Middle frontal gyrus (tissue), 1 donor: Measurements from ENCODE around the gene TPTE2.
"Not testable (repeated sequence)": the region's sequence is repeated elsewhere in the genome, so short reads cannot be mapped to it uniquely, and the experiment has no call there.

ENCODE experiments used
- DNase-seq: peaks from one replicate; pipeline ENCODE4 v3.0.0-alpha.2; 2015; ENCODE audit warnings: low spot score; ENCODE audit errors: extremely low spot score

TPTE2 gene

DNA sequence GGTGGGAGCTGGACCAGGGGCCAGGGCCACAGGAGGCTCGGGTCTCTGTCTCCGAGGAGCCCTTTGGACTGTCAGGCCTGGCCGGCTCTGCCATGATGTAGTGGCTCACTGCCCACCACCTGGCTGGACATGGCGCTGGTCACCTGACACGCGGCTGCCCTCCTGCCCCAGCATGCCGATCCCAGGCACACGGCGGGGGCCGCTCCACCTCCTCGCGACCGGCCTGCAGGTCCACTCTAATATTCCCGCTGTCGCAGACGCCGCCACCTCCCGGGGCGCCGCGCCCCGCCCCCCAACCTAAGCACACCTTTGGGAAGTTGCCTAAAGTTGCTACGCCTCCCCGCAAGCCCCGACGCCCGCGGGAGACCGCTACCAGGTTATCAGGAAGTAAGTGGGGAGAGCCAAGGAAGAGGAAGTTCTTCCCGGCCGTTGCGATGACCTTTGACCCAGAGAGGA is at the start of gene TPTE2:
Gene TPTE2, minus strand, starts transcription at position 406 of the 456 bp plus-strand sequence. CDS start 58,298 bp downstream, outside the sequence.
- not testable (repeated sequence) for DNase-seq

DNA sequence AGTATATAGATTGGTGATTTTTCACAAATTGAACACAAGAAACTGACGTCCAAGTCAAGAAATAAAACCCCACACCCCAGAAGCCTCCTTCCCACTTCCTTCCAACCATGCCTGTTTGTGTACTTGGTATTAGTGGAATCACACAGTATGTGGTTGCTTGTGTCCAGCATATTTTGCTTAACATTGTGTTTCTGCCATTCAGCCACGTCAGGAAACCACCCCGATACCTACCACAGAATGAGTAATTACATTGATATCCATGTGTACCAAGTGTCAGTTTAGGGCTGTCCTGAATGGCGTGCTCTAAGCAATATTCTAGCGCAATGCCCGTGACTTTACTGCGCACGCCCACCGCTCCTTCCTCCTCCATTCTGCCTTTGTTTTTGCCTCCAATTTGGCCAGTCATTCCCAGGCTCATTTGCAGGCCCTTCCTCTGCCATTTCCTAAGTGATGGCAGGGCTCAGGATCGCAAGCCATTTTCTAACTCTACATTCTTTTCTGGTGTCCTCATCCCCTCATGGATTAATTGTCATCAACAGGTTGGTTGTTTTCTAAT is 46.3 kb upstream of the TPTE2 start:
- DNase-seq: no peak

DNA sequence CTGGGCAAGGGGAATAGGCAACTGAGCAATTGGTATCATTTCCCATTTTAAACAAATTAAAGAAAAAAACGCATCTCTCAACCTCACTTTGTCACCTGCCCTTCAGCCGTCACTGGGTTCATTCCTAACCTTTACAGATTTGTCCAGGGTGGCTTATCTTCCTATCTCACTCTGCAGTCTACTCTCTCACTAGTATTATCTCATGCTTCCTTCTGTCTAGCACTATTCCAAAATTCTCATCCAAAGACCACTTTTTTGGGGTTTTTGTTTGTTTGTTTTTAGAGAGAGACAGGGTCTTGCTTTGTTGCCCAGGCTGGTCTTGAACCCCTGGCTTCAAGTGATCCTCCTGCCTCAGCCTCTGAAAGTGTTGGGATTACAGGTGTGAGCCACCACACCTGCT is 45.4 kb upstream of the TPTE2 start:
- no peak for DNase-seq

DNA sequence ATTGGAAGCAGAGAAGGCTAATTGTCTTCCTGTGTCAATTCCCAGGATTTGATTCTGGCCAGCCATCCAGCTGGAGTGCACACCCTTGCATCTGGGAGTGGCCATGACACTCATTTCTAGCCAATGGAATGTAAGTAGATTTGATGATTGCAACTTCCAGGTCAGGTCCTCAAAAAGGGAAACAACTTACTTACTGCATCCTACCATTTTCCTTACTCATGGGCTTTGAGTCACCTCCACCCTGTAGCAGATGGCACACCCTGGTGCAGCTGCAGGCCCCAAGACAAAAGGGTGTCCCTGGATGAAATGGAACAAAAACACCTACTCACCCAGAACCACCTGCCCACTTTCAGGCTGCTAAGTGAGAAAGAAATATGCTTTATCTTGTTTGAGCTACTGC is 44.8 kb upstream of the TPTE2 start:
- no peak for DNase-seq

DNA sequence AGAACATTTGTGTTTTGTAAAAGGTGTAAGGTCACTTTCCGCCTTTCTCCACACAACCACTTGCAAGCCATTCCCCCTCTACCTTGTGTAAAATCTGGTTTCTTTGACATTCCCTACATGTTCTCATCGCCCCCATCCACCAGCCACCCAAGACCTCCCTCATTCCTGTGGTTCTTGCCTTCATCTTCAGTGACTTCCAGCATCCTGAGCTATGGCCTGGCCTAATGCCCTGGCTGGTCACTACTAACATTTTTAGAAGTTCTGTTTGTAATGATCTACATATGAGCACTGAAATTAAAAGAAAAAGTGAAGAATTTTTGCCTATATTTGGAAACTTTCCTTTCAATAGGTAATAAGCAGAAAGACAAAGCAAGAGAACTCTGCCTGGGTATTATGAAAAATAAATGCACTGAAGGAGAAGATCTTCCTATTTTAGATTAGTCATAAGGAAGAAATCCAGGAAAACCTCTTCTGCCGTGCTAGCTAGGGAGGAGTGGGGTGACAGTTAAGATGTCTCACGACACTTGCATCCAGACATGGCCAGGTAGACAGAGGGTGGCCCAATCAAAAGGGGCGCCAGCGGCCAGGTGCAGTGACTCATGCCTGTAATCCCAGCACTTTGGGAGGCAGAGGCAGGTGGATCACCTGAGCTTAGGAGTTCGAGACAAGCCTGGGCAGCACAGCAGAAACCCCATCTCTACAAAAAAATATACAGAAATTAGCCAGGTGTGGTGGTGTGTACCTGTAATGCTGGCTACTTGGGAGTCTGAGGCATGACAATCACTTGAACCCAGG is 44.0 kb upstream of the TPTE2 start:
- no peak for DNase-seq

DNA sequence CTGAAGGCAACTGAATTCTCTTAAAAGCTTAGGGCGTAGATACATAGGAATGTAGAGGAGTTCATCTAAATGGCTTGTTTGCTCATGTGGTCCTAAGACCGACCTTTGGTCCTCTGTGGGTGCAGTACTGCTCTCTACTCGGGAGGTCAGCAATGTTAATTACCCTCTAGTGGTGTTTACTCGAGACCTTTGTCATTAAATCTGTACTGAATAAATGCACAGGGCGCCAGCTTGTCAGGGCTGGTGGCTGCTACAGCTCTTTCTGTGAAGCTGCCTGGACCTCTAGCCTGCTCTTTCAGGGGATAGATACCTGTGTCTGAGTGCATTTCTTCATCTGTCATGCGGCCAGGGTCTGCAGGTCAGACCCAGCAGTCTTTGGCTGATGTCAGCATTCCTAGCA is 43.0 kb upstream of the TPTE2 start:
- no peak for DNase-seq

DNA sequence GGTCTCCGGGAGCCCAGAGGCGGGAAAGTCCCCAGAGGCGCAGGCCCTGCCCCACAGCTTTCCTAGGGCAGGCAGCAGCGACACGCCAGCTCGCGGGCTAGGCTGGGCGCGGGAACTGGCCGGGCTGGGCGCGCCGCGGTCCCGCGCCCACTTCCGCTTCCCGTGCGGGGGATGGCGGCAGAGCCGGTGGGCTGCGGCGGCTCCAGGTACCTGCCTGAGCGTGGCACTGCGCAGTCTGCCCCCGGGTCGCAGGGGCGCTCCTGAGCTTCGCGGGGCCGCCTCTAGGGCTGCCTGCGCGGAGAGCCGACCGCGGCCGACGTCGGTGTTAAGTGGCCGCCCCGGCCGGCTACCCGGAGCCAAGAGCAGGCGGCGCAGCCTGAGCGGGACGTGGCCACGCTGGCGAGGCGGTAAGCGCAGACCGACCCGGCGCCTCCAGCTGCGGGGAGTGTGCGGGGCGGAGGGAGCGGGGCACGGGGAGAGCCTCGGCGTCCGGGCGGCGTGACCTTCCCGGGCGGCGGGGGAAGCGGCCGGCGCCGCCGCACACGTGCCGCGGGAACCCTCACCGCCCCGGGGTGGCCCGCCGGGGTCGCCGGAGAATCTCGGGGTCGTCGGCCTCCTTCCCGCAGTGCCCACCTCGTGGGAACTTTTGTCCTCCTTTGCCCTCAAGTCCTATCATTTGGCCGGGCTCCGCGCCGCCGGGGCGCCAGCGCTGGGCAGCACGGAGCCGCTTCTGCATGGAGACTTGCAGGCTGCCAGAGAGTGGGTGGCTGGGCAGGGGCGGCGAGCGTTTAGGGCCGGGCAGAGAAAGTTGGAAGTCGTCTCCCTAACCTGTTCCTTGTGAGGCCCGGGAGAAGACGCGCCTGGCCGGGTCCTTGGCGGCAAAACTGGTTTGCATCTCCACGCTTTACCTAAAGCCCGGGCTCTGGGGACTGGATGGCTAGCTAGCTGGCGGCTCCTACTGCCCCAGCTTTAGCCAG is 40.7 kb upstream of the TPTE2 start:
- no peak for DNase-seq

DNA sequence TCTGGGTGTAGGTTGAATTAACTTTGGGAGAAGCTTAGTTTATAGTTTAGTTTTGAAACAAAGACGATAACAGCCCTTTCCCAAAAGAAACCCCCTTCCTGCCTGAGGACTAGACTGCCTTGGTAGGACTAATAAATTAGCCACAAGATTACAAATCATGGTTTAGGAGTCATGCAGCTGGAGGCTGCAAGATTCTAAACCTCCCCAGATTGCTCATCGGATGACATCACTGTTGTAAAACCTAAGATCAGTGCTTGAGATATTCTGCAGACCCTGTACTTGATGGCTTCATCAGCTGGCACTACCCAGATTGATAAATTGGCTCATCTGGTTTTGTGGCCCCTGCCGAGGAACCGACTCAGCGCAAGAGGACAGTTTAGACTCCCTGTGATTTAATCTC is 36.2 kb upstream of the TPTE2 start:
- DNase-seq: no peak

DNA sequence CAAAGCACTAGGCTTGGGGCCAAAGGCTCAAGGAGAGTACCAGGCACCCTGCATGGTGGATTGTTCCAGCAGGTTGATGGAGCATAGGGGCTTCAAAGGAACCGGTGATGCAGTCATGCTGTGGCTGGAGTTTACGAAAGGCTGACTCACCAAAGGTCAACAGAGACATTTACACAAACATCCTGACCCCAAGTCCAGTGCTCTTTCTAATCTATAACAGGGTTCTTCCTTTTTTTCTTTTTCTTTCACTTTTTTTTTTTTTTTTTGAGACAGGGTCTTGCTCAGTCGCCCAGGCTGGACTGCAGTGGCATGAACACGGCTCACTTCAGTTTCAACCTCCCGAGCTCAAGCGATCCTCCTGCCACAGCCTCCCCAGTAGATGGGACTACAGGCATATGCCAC is 35.6 kb upstream of the TPTE2 start:
- no peak for DNase-seq

DNA sequence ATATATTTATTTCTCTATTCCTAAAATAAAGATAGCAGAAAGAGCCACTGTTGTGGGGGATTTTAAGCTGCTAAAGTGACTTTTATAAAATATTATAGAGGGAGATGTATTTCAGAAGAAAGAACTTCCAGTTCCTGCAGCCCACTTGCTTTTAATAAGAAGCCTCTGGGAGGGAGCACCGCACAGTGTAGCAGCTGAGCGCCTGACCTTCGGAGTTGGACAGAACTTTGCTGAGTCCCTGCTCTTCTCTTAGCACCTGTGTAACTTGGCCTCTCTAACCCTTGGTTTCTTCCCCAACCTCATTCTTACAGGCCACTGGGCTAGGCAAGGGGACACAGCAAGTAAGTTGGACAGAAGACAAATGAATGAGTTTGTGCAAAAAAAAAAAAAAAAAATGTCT is 34.8 kb upstream of the TPTE2 start:
- no peak for DNase-seq

DNA sequence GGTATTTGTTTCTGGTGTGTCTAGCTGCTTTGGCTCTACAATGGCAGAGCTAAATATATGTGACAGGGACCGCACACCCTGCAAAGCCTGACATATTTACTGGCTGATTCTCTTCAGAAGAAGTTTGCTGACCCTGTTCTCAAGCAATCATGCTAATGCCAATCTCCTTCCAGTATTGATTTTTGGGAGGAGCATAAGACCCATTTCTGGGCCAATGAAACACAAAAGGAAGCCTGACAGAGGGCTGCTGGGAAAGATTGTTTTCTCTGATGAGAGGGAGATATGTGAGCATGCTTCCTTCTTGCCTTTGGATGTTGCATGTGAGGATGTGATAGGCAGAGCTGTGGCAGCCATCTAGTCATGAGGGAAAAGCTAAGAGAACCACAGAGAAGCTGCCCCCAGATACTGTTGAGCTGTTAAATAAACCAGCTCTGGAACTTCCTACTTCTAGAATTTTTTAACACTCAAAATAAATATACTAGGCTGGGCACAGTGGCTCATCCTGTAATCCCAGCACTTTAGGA is 31.4 kb upstream of the TPTE2 start:
- no peak for DNase-seq

DNA sequence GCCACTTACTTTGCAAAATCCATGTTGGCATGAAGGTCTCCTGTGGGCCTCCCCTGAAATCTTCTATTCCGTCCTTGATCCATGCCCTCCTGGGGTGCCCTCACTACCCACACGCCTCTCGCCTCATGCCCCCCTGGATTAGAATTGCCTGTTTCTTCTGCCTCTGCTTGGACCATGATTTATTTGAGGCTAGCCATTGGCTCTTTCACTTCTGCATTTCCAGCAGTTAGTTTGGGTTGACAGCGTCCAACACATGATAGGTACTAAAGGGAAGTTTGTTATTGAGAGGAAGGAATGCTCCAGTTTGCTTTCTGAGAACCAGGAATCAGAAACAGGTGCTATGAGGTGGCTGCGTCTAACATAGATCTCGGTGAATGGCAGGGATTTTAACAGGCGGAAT is 30.5 kb upstream of the TPTE2 start:
- no peak for DNase-seq

DNA sequence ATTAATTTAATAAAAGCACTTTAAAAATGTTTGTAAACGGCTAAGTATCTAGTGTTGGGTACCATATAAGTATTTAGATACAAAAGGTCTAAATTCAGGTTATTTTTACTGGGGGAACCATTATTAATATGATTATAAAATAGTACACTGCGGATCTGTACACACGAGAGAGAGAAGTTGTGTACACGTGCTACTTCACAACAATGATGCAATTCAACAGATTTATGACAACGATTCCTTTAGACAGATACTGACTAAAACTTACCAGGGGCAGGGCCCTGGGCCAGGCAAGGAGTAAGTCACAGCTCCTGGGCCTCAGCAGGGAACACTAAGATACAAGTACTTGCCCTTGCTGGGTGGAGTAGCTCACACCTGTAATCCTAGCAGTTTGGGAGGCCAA is 29.1 kb upstream of the TPTE2 start:
- no peak for DNase-seq

DNA sequence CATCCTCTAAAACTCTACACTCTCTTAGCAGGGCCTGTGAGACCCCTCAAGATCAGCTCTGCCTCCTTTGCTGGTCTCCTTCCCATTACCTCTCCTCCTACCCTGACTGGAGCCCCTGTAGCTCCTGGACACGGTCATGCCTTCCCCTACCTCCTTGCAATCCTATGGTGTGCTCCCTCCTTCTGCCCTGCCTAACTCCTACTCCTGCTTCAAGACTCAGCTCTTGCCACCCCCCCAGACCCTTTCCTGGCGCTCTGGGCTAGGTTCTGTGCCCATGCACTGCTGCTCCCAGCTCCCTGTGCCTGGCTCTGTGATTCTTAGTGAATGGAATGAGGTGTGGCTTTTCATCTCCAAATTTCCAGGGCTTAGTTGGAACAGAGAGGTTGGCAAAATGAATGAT is 28.0 kb upstream of the TPTE2 start:
- no peak for DNase-seq

DNA sequence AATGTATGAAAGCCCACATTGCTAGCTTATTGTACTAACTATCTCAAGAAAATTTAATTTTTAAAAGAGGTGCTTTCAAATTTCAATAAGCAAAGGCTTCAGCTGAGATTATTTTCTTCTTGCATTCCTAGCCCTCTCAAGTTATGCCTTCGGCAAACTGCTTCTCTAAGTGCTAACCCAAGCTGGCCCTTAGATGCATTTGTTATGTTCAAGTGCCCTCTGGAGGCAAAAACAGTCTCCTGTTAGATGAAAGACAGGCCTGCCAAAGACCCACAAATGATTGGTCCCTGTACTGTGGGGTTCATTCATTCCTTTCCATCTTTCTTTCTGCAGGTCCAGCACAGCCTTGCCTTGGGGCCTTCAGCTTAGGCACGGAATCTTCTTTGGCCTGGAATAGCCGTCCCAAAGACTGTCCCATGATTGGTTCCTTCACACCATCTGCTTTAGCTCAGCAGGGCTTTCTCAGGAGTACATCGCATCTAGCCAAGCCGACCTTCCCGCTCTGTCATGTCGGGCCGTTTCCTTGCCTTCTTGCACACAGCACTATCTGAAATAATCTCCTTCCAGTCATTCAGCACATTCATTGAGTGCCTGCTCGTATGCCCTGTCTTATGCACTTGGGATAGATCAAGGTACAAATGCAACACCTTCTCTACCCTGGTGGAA is 26.4 kb upstream of the TPTE2 start:
- DNase-seq: no peak

DNA sequence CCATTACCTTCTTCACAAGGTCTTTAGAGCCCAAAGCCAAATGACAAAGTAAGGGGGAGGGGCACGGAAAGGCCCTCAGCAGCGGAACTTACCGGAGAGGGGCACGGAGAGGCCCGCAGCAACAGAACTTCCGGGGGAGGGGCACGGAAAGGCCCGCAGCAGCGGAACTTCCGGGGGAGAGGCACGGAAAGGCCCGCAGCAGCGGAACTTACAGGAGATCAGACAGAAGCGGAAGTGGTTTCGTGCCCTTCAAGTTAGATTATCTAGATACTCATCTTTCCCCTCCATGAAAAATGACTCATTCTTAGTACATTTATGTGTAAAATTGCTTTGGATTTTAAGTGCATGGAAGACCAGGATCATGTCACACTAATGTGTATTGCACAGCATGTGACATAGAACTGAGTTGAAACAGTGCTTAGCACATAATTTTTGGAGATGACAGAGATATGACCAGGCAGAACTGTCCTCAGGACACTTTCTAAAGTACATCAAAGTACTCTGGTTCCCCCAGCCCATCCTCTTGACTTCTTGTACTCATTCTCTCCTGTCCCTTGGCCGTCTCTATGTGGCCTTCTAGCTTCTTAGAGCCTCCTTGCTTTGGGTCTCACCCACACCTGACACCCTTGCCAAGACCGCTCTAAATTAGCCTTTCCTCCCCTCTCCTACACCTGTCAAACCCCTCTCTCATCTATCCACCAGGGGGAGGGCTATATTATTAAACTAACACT is 25.7 kb upstream of the TPTE2 start:
- DNase-seq: no peak

DNA sequence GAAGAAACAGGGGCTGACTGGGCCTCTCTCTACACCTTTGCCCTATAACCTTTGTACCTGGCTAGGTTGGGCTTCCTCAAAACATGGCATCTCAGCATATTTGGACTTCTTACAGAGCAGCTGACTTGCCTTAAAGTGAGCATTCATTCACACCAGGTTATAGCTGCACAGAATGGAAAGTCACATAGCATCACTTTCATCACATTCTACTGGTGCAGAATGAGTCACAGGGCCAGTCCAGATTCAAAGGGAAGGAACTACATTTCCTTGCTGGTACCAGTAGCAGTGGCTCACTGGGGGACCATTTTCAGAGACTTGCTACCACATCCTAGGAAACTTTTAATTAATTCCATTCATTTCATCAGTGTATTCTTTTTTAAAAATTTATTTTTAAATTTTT is 20.3 kb upstream of the TPTE2 start:
- no peak for DNase-seq

DNA sequence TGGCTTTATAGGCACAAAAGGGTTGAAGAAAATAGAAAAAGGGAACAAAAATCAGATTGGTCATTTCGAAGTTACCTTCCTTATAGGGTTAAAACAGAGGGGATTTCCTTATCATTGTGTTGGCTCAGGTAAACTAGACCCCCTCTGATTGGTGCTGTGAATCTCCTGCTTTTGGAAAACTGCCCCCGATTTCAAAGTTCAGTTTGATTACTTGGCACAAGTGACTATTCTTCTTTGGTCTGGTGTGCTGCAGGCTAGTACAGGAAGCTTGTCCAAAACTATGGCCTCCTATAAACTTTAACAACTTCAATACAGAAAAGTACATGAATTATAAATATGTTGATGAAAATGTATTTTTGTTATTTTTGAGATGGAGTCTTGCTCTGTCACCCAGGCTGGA is 13.9 kb upstream of the TPTE2 start:
- DNase-seq: no peak

DNA sequence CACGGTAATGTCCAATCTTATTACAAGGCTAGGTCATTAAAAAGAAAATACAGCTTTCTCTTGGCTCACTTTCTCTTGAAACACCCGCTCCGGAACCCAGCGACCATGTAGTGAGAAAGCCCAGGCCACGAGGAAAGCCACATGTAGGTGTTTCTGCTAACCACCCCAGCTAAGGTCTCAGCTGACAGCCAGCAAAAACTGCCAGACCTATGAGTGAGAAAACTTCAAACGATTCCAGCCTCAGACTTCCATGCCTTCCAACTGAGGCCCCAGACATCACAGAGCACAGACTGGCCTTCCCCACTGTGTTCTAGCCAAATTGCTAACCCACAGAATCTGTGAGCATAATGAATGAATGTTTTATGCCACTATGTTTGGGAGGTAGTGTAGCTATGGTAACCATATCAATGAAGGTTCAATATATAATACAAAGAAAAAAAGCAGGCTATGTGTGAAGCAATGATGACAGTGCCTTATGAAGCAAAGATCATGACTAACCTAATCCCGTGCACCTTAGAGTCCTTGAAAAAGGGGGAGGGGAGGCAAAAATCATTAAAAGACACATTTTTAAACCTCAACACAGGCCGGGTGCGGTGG is 11.9 kb upstream of the TPTE2 start:
- no peak for DNase-seq

DNA sequence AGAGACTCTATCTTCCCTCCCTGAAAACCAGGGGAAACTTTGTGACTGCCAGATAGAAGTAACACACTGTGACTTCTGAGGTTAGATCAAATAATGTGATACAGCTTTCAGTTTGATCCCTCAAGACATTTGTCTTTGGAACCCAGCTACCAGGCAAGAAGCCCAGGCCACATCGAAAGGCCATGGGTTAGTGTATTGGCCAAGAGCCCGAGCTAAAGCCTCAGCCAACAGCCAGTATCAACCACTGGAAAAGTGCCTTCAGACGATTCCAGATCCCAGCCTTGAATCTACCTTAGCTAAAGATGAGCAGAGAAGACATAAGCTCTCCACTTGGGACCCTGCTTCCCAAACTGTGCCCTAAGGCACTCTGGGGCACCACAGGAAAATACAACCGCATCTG is 10.9 kb upstream of the TPTE2 start:
- DNase-seq: no peak
